ENCODE measurements around the gene MED17. TPM values are rescaled to one million over a fixed set of nuclear protein-coding genes. Genes with fewer than 3 reads are reported as not detected.

MED17 gene
- total and polyA plus RNA-seq, 2 of the 13 experiments (the other 11 are each of a cell fraction or from before 2014, with no cell fraction given) = 23.1 to 37.0 TPM

- ATAC-seq (no peak), DNase-seq (ENCODE audit: low spot score) (no peak), FAIRE-seq (no peak)
- Histone ChIP-seq H2AFZ (ENCODE audit: low read length) (no peak overlapping the region), H3K4me1 (ENCODE audit: insufficient read depth, low read length) (peaks cover 19% of the 10 kb centered on the region), H3K9me3 (ENCODE audit: low read length) (no peaks in the 10 kb centered on the region), H3K36me3 (replicated peaks in 1 of 2; ENCODE audit: control insufficient read depth in 1 of 2, insufficient read depth in 2 of 2, low read length in 2 of 2) (no peaks in the 10 kb centered on the region), H3K27ac (ENCODE audit: extremely low read length, insufficient read depth, low read length) (no peak overlapping the region), H3K4me2 (ENCODE audit: low read depth, low read length) (no peak overlapping the region), H3K79me2 (ENCODE audit: insufficient read depth, low read length) (no peaks in the 10 kb centered on the region), H3K27me3 (ENCODE audit: control insufficient read depth in 1 of 2, insufficient read depth in 2 of 2, low read length in 2 of 2) (peaks cover 4 to 33% of the 10 kb centered on the region in 2 experiments; a peak in 4 of 5 replicates), H3K4me3 (replicated peaks in 1 of 3; ENCODE audit: insufficient read depth in 1 of 3, low read depth in 2 of 3, low read length in 3 of 3) (no peak overlapping the region), H3K9ac (ENCODE audit: insufficient read depth, low read depth, low read length) (no peak overlapping the region), H4K20me1 (ENCODE audit: insufficient read depth, low read length) (no peaks in the 10 kb centered on the region)
- no peak for TF ChIP-seq HNF4A (CRISPR knock-in tag; IDR thresholded peaks at IDR 0.05)
- TF ChIP-seq ZNF580 (CRISPR knock-in tag; IDR thresholded peaks at IDR 0.05; ENCODE audit: borderline replicate concordance, low read depth) = no peak
- TF ChIP-seq GABPA (IDR thresholded peaks at IDR 0.05; ENCODE audit: low read depth, low read length) = no peak
- no peak for TF ChIP-seq GABPA (CRISPR knock-in tag; IDR thresholded peaks at IDR 0.05; ENCODE audit: low read depth)
- TF ChIP-seq CBFB (CRISPR knock-in tag; IDR thresholded peaks at IDR 0.05) = no peak
- no peak for TF ChIP-seq LBX2 (CRISPR knock-in tag; IDR thresholded peaks at IDR 0.05; ENCODE audit: borderline replicate concordance)
- no peak for TF ChIP-seq IRF9 (CRISPR knock-in tag; IDR thresholded peaks at IDR 0.05; ENCODE audit: borderline replicate concordance)
- TF ChIP-seq SOX6 (IDR thresholded peaks at IDR 0.05) = no peak
- no peak for TF ChIP-seq SOX6 (CRISPR knock-in tag; IDR thresholded peaks at IDR 0.05)
- no peak for TF ChIP-seq HIC2 (CRISPR knock-in tag; IDR thresholded peaks at IDR 0.05; ENCODE audit: low read depth)
- no peak for TF ChIP-seq GMEB1 (CRISPR knock-in tag; IDR thresholded peaks at IDR 0.05; ENCODE audit: borderline replicate concordance)
- no peak for TF ChIP-seq HOMEZ (CRISPR knock-in tag; IDR thresholded peaks at IDR 0.05; ENCODE audit: low read depth)
- TF ChIP-seq TBP (CRISPR knock-in tag; IDR thresholded peaks at IDR 0.05) = no peak
- no peak for TF ChIP-seq MZF1 (CRISPR knock-in tag; IDR thresholded peaks at IDR 0.05; ENCODE audit: borderline replicate concordance)
- TF ChIP-seq AGO1 (IDR thresholded peaks at IDR 0.05; ENCODE audit: low read depth, low read length, poor library complexity, severe bottlenecking) = no peak
- intact Hi-C loops (cut with micrococcal nuclease; ENCODE audit: unreplicated experiment) = no loop called here
- CTCF ChIA-PET (ENCODE audit: low intra/inter-chr PET ratio, low total read pairs) = no interaction called here
- POLR2A ChIA-PET = no interaction called here
- BruUV-seq (replicated peaks) = no TSS peak
- in situ Hi-C loops (cut with HindIII; ENCODE audit: extremely low pct_ligation_motif_present, low pct_unique_long_range_greater_than_20kb) = no loop called here
- WGBS (ENCODE audit: low lambda C conversion rate) = 59% methylated on average over 5 of the region's 5 CpGs
Measured at GRCh38 chr11:93852242-93852641, 68.2 kb downstream of the MED17 start.

Data from HepG2 (cell line).